Lung (tissue), 12 donors: ENCODE data around the gene CD163. TPM values are rescaled to one million over a fixed set of nuclear protein-coding genes. Genes with fewer than 3 reads are reported as not detected.

ENCODE experiments used
- ATAC-seq: fragments of 200-7000 bp; cut with Tn5 transposase; one replicate; pipeline ENCODE4 v1.9.1; 2020; ENCODE audit warnings: moderate number of reproducible peaks; ENCODE audit not compliant: insufficient read depth, low FRiP score
- DNase-seq, 3 donors: peaks; one replicate each; pipeline ENCODE4 v3.0.0-alpha.2; 2013 to 2017
- H3K27ac ChIP-seq, 2 donors: one replicate each; pipeline ENCODE4 v1.5.1; 2013; ENCODE audit warnings: mild to moderate bottlenecking in 2 of 2, moderate library complexity in 2 of 2, control low read depth in 1 of 2, inconsistent platforms in 1 of 2, low read depth in 1 of 2, low read length in 1 of 2
- H3K27me3 ChIP-seq, 3 donors: one replicate each; pipeline ENCODE4 v1.5.1; 2013; ENCODE audit warnings: low read length in 2 of 3; ENCODE audit not compliant: control insufficient read depth in 3 of 3, insufficient read depth in 3 of 3
- H3K36me3 ChIP-seq, 4 donors: one replicate each; pipeline ENCODE4 v1.5.1; 2013; ENCODE audit warnings: low read length in 4 of 4, mild to moderate bottlenecking in 1 of 4, moderate library complexity in 1 of 4; ENCODE audit not compliant: control insufficient read depth in 4 of 4, insufficient read depth in 4 of 4
- H3K4me1 ChIP-seq, 5 donors: one replicate each; pipeline ENCODE4 v1.5.1; 2013; ENCODE audit warnings: low read length in 5 of 5, mild to moderate bottlenecking in 2 of 5, moderate library complexity in 1 of 5; ENCODE audit not compliant: control insufficient read depth in 5 of 5, insufficient read depth in 5 of 5
- H3K4me3 ChIP-seq: one replicate; pipeline ENCODE4 v1.5.1; 2013; ENCODE audit warnings: mild to moderate bottlenecking, control low read depth, moderate library complexity
- H3K9ac ChIP-seq, 2 donors: one replicate each; pipeline ENCODE4 v1.5.1; 2013; ENCODE audit warnings: low read length in 2 of 2, control low read depth in 1 of 2; ENCODE audit not compliant: insufficient read depth in 1 of 2
- H3K9me3 ChIP-seq, 4 donors: one replicate each; pipeline ENCODE4 v1.5.1; 2013; ENCODE audit warnings: low read length in 3 of 4, mild to moderate bottlenecking in 1 of 4, moderate library complexity in 1 of 4; ENCODE audit not compliant: control insufficient read depth in 4 of 4, insufficient read depth in 3 of 4
- CTCF ChIP-seq: IDR thresholded peaks from 2 replicates; pipeline ENCODE4 v1.5.1; 2012; ENCODE audit warnings: mild to moderate bottlenecking; ENCODE audit errors: control extremely low read depth, extremely low read depth
- WGBS, 2 donors: extraction: QIAGEN DNeasy Blood & Tissue Kit; methylation state at CpG; one replicate each; pipeline ENCODE4 v1.1.7; 2013; 5-methylcytosine and 5-hydroxymethylcytosine counted together
- polyA plus RNA-seq, 2 donors: library from polyadenylated mRNA; stranded (reverse); fragments of 200-250 nt; gene quantifications; one replicate each; pipeline ENCODE4 v1.2.1, GENCODE V29; 2013
- total RNA-seq, 2 donors: library from RNA; depleted of rRNA in 1 of 2; stranded (reverse); fragments of >200 nt in 1 of 2; gene quantifications; one replicate each; pipeline ENCODE4 v1.2.1, GENCODE V29; 2014 to 2021
- donor health status: control.
- donor health status: control.
- donor health status: Bipolar disorder and iron deficiency.
- donor health status: healthy.
- donor health status: DM: yes; HTN: yes; CAD: no.

Gene CD163
- total and polyA plus RNA-seq, 4 donors, result 41.5 to 1,601 (median 348) TPM

GRCh38 chr12:7485095-7485494 is 18.5 kb downstream of the CD163 start:
- Histone ChIP-seq H3K9ac (no peak overlapping the region), H3K36me3 (peaks cover 0 to 2% (median 0%) of the 10 kb centered on the region in 4 donors), H3K9me3 (no peaks in the 10 kb centered on the region), H3K27ac (no peak overlapping the region), H3K4me3 (no peak overlapping the region), H3K27me3 (no peaks in the 10 kb centered on the region), H3K4me1 (no peaks in the 10 kb centered on the region)
- ATAC-seq (no peak), DNase-seq (no peak)
- 61 to 67% methylated on average over 4 of the region's 4 CpGs for WGBS, 2 donors
- no peak for TF ChIP-seq CTCF

GRCh38 chr12:7483343-7483742 is 20.2 kb downstream of the CD163 start:
- Histone ChIP-seq H3K9ac (no peak overlapping the region), H3K36me3 (peaks cover 0 to 2% (median 0%) of the 10 kb centered on the region in 4 donors), H3K9me3 (no peaks in the 10 kb centered on the region), H3K27me3 (no peaks in the 10 kb centered on the region), H3K4me1 (no peaks in the 10 kb centered on the region), H3K4me3 (no peak overlapping the region), H3K27ac (no peak overlapping the region)
- TF ChIP-seq CTCF, result no peak
- ATAC-seq, result no peak
- WGBS, 2 donors, result 59 to 63% methylated on average over 5 of the region's 5 CpGs
- DNase-seq, result no peak

- 44 to 50% methylated on average over 1 of the region's 1 CpG for WGBS, 2 donors
- TF ChIP-seq CTCF, result no peak
- H3K9ac ChIP-seq, result no peak overlapping the region
- DNase-seq, result no peak
- H3K27me3 ChIP-seq, result no peaks in the 10 kb centered on the region
- ATAC-seq, result no peak
- H3K36me3 ChIP-seq, result no peaks in the 10 kb centered on the region
- no peaks in the 10 kb centered on the region for H3K4me1 ChIP-seq
- no peaks in the 10 kb centered on the region for H3K9me3 ChIP-seq
- H3K27ac ChIP-seq, result no peak overlapping the region
- H3K4me3 ChIP-seq, result no peak overlapping the region
These were observed 23.8 kb downstream of the CD163 start for GRCh38 chr12:7479771-7480170.

- TF ChIP-seq CTCF, result no peak
- Histone ChIP-seq H3K9ac (no peak overlapping the region), H3K36me3 (no peaks in the 10 kb centered on the region), H3K27me3 (no peaks in the 10 kb centered on the region), H3K27ac (no peak overlapping the region), H3K9me3 (peaks cover 0 to 4% (median 0%) of the 10 kb centered on the region in 4 donors), H3K4me1 (no peaks in the 10 kb centered on the region), H3K4me3 (no peak overlapping the region)
- ATAC-seq, result no peak
- 85 to 90% methylated on average over 6 of the region's 6 CpGs for WGBS, 2 donors
- no peak for DNase-seq
These were observed 31.5 kb downstream of the CD163 start for GRCh38 chr12:7472060-7472459.
